GM18508 (cell line): Measurements from ENCODE around the gene CIDEB.
A peak's percentile ranks its signal among the peaks of the same experiment; 100 is the strongest.
"Not testable (repeated sequence)": the region's sequence is repeated elsewhere in the genome, so short reads cannot be mapped to it uniquely, and the experiment has no call there.

Experiments used
- ATAC-seq: cut with Tn5 transposase; IDR thresholded peaks from one replicate; pipeline ENCODE4 v1.9.1; 2021; ENCODE audit warnings: moderate number of reproducible peaks; ENCODE audit not compliant: insufficient read depth, unreplicated experiment

The CIDEB gene

GRCh38 chr14:24334431-24335291, 26.9 kb upstream of the CIDEB start, which contains the start of gene ADCY4:
Gene ADCY4, minus strand, starts transcription at chr14:24335071. Its CDS starts 419 bp downstream, at chr14:24334652.
- ATAC-seq = no peak

GRCh38 chr14:24332268-24332993, 24.7 kb upstream of the CIDEB start:
- ATAC-seq = peak; percentile 51

GRCh38 chr14:24331731-24332267, 24.0 kb upstream of the CIDEB start:
- no peak for ATAC-seq

GRCh38 chr14:24330973-24331674, 23.3 kb upstream of the CIDEB start:
- ATAC-seq = no peak

GRCh38 chr14:24329736-24330135, 22.0 kb upstream of the CIDEB start:
- ATAC-seq = no peak

GRCh38 chr14:24329073-24329663, 21.4 kb upstream of the CIDEB start:
- no peak for ATAC-seq

- not testable (repeated sequence) for ATAC-seq
Measured at GRCh38 chr14:24327914-24328313, 20.1 kb upstream of the CIDEB start.

- no peak for ATAC-seq
Measured at GRCh38 chr14:24327303-24327702, 19.5 kb upstream of the CIDEB start.

- no peak for ATAC-seq
Measured at GRCh38 chr14:24325963-24326362, 18.2 kb upstream of the CIDEB start.

GRCh38 chr14:24325041-24325530, 17.3 kb upstream of the CIDEB start:
- no peak for ATAC-seq

- no peak for ATAC-seq
Measured at GRCh38 chr14:24324024-24324423, 16.2 kb upstream of the CIDEB start.

- no peak for ATAC-seq
Measured at GRCh38 chr14:24323341-24323740, 15.6 kb upstream of the CIDEB start.

- no peak for ATAC-seq
Measured at GRCh38 chr14:24322672-24323071, 14.9 kb upstream of the CIDEB start.

GRCh38 chr14:24321212-24321975, 13.6 kb upstream of the CIDEB start:
- ATAC-seq = no peak

GRCh38 chr14:24317141-24317928, 9.6 kb upstream of the CIDEB start:
- ATAC-seq = no peak

GRCh38 chr14:24316597-24316950, 8.8 kb upstream of the CIDEB start:
- no peak for ATAC-seq

- ATAC-seq = no peak
Measured at GRCh38 chr14:24315807-24316596, 8.2 kb upstream of the CIDEB start.
